ENCODE data around the gene TMTC3.
A peak's percentile ranks its signal among the peaks of the same experiment; 100 is the strongest.
"Not testable (repeated sequence)": the region's sequence is repeated elsewhere in the genome, so short reads cannot be mapped to it uniquely, and the experiment has no call there.

The TMTC3 gene

DNA sequence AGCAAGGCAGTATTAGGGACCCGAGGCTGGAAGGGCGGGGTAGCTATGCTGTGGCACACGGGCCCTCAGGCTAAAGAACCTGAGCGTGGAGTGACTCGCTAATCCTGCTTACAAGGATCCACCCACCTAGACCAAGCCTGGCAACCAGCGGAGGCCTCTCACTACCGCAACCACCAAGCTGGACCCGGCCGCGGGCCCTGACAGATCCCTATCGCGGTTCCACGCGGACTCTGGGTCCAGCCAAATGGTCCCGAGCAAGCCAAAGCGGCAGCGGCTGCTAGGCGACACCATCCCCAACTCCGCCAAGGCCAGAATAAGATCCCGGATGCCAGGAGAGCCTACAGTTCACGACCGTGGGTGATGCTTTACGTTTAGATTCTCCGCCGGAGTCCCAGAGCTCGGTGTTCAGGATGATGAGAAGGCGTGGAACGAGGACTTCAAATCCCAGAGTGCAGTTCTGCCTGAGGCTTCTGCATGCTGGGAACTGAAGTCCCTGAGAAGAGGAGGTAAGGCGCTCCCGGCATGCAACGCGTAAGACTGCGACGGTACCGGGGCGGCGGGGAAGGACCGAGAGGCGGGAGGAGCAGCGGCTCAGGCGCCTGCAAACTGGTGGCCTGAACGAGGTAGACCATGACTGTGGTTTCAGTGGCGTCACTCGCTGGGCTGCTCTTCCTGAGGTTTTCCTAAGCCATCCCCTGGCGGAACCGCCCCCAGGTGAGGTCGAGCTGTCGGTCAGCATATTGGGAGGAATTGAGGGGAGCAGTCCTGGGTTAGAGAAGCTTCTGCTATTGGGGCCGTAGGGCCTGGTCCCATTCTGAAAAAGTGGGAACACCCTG, at the start of gene TMTC3, which contains the start of gene CEP290:
Gene TMTC3 (plus strand): TSS at position 534 of the 836 bp plus-strand sequence. CDS start 6,009 bp downstream, outside the sequence.
Gene CEP290 (minus strand): TSS at position 315 of the 836 bp plus-strand sequence. CDS start 781 bp downstream, outside the sequence.
- peak; percentile 87 to 98 for DNase-seq

- no peak for DNase-seq
These were observed 49.3 kb upstream of the TMTC3 start for GRCh38 chr12:88092771-88093170.

DNA sequence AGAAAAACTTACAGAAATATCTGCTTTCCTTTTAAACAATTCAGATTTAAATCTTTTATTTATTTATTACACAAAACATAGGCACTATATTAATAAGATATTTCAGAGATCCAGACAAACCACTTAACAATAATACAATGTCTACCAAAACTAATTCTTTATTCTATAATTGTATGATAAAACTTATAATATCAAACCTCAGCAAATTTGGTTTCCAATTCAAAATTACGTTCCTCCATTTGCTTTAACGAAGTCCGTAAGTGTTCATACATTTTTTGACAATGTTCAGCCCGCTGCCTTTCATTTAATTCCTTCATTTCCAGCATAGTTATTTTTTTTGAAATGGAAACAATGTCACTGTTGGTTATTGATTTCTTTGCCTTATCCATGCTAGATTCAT, 48.5 kb upstream of the TMTC3 start:
- no peak for DNase-seq

- no peak for DNase-seq
These were observed 34.1 kb upstream of the TMTC3 start for GRCh38 chr12:88108021-88108420.

DNA sequence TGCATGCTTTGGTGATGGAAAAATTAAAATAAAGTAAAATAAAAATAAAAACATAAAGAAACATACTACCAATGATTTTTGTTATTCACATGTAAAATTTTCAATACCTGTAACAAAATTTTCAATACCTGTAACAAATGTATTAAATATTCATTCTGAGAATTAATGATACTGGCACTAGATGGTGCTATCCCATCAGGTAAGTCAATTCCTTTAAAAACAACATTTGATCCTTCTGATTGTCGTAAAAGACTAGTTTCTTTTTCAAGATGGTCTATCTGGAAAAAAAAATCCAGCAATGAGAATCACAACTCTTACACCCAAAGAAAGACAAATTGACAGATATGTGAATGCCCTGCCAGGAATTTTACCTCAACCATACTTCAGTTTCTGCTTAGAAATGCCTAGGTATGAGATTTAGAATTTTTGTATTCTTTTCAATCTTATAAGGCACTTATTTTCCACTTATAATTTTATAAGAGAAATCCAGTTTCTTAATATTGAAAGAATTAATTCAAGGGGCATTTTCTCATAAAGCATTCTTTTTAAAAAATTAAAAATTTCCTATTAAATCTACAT, 30.9 kb upstream of the TMTC3 start:
- DNase-seq, result no peak

GRCh38 chr12:88113871-88114270, 28.2 kb upstream of the TMTC3 start:
- DNase-seq, result no peak

DNA sequence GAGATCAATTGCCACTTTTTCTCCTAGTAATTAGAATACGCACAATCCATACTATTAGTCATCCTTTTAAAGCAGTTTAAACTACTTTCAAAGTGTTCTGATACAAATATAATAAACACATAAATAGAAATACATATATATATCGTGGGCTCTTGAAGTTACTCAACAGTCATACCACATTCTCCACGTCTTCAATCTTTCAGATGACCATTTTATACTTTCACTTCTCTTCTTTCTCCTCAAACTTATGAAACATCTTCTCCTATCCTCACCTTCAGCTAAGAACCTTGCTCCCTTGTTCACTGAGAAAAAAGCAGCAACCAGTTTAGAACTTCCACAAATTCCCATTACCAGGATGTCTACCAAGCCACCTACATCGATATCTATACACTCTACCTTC, 19.4 kb upstream of the TMTC3 start:
- DNase-seq, result no peak

DNA sequence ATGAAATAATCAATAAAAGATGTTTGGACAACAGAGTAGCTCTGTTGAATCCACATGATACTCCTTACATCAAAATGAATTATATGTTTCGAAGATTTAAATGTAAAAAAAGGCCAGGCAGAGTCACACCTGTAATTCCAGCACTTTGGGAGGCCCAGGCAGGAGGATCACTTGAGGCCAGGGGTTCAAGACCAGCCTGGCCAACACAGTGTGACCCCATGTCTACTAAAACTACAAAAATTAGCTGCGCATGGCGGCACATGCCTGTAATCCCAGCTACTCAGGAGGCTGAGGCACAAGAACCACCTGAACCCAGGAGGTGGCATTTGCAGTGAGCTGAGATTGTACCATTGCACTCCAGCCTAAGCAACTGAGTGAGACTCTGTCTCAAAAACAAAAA, 15.0 kb upstream of the TMTC3 start:
- DNase-seq, result no peak

GRCh38 chr12:88127855-88128254, 14.3 kb upstream of the TMTC3 start:
- DNase-seq, result no peak

GRCh38 chr12:88132392-88132791, 9.7 kb upstream of the TMTC3 start:
- no peak for DNase-seq

- not testable (repeated sequence) for DNase-seq
These were observed 8.9 kb upstream of the TMTC3 start for GRCh38 chr12:88133181-88133580.

GRCh38 chr12:88139711-88140110, 2.4 kb upstream of the TMTC3 start:
- not testable (repeated sequence) for DNase-seq

GRCh38 chr12:88141425-88141773, 708 bp upstream of the TMTC3 start:
- no peak for DNase-seq

GRCh38 chr12:88142610-88142991, 494 bp downstream of the TMTC3 start:
- DNase-seq, result no peak

DNA sequence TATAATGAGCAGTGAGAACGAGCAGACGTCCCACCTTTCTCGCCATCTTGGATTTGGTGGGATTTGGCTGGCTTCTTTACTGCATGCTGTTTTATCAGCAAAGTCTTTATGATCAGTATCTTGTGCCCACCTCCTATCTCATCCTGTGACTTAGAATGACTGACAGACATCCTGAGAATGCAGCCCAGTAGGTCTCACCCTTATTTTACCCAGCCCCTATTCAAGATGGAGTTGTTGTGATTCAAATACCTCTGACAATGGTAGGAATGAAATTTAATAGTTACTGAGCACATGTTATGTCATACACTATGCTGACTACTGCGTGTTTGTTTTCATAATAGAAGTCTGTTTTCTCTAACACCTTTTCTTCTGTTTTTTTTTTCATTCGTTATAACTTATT, 1.9 kb downstream of the TMTC3 start:
- DNase-seq, result no peak

DNA sequence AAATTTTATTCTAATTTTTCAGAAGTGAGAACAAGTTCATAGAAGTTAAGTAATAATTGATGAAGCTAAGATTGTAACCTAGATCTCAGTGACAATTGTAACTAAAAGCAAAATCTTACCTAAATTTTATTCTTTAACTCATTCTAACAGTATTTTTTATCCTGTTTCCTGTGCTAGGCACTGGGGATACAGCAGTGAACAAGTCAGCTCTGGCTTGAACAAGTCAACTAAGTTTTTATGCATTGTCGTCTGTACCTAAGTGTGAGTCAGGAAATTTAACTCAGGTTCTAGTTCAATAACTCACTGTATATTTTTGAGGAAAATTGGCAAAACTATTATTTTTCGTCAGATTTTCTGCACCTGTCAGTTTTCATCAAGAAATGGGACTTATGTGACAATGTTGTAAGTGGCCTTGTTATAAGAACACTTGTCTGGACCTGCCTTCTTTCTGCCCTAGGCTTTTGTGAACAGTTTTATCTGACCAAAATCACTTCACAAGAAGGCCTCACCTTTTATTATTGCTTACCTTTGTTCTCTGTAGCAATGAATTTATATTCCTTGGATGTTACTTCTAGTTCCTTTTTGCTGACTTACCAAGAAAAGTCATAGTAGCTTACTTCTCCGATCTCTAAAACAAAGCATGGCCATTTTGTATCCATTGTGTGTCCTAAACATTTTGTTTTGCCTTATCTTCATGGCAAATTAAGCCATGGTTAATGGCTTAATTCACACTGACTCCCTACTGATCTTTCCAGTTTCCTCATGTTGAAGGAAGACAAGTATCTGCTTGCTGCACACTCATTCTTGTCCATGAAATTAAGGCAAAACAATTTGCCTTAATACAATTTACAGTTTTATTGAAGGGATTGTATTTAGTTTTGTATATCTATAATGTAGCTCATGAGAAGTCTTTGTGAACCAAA, 2.7 kb downstream of the TMTC3 start:
- no peak for DNase-seq

- DNase-seq, result no peak
These were observed 3.7 kb downstream of the TMTC3 start for GRCh38 chr12:88145567-88146505.

DNA sequence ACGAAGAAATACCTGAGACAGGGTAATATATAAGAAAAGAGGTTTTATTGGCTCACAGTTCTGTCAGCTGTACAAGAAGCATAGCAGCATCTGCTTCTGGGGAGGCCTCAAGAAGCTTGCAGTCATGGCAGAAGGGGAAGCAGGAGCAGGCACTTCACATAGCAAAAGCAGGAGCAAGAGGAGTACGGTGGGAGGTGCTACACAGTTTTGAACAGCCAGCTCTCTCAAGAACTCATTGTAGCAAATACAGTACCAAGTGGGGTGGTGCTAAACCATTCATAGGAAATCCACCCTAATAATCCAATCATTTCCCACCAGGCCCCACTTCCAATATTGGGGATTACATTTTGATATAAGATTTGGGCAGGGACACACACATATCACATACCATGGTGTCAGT, 8.0 kb downstream of the TMTC3 start:
- no peak for DNase-seq

- no peak for DNase-seq
These were observed 11.9 kb downstream of the TMTC3 start for GRCh38 chr12:88153959-88154358.

- DNase-seq, result no peak
These were observed 14.1 kb downstream of the TMTC3 start for GRCh38 chr12:88156075-88156654.

GRCh38 chr12:88163371-88163770, 21.3 kb downstream of the TMTC3 start:
- DNase-seq, result no peak

DNA sequence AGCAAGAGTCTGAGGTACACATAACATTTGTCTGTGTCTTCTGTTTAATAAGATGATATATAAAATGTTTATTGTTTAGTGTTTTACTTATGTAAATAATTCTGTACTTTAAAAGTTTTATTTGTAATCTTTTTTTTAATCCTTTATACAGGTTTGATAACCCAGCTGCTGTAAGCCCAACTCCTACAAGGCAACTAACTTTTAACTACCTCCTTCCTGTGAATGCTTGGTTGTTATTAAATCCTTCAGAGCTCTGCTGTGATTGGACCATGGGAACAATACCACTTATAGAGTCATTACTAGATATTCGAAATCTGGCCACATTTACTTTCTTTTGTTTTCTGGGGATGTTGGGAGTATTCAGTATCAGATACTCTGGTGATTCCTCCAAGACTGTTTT, 24.1 kb downstream of the TMTC3 start:
- DNase-seq, result no peak
